SK-N-SH treated with all-trans-retinoic acid at 6 μM for 48 hours (cell line): ENCODE data around the gene ITGB3.

Source experiments
- ATAC-seq: fragments of 200-7000 bp; cut with Tn5 transposase; 3 replicates; pipeline ENCODE4 v1.9.1; 2020; ENCODE audit warnings: mild to moderate bottlenecking, moderate library complexity
- ARNTL ChIP-seq: fragments of 450-650 bp; formaldehyde crosslinking; IDR thresholded peaks from 2 replicates; pipeline ENCODE4 v1.5.0; 2020; ENCODE audit warnings: low read depth, mild to moderate bottlenecking, moderate library complexity, borderline replicate concordance
- CSDC2 ChIP-seq: fragments of 250-450 bp; sonication (Bioruptor Pico); IDR thresholded peaks from 2 replicates; pipeline ENCODE4 v1.5.0; 2020; ENCODE audit warnings: mild to moderate bottlenecking, moderate library complexity
- ISL1 ChIP-seq: fragments of 250-450 bp; sonication (Bioruptor Pico); IDR thresholded peaks from 2 replicates; pipeline ENCODE4 v2.1.2; 2022; ENCODE audit warnings: mild to moderate bottlenecking, moderate library complexity
- PPARA ChIP-seq: fragments of 250-450 bp; sonication (Bioruptor Pico); IDR thresholded peaks from 2 replicates; pipeline ENCODE4 v1.5.0; 2020; ENCODE audit warnings: mild to moderate bottlenecking, borderline replicate concordance
- RARB ChIP-seq: fragments of 250-450 bp; sonication (Bioruptor Pico); IDR thresholded peaks from 2 replicates; pipeline ENCODE4 v1.8.0; 2021; ENCODE audit warnings: mild to moderate bottlenecking, moderate library complexity
- TCF4 ChIP-seq: fragments of 250-450 bp; sonication (Bioruptor Pico); IDR thresholded peaks from 2 replicates; pipeline ENCODE4 v1.8.0; 2021; ENCODE audit warnings: mild to moderate bottlenecking, moderate library complexity, borderline replicate concordance
- TOX ChIP-seq: fragments of 250-450 bp; sonication (Bioruptor Pico); IDR thresholded peaks from 2 replicates; pipeline ENCODE4 v1.8.0; 2021; ENCODE audit warnings: mild to moderate bottlenecking, moderate library complexity, borderline replicate concordance
- ZC3H10 ChIP-seq: fragments of 250-450 bp; sonication (Bioruptor Pico); IDR thresholded peaks from 2 replicates; pipeline ENCODE4 v1.5.1; 2021; ENCODE audit warnings: mild to moderate bottlenecking, moderate library complexity
- ZFP3 ChIP-seq: fragments of 250-450 bp; sonication (Bioruptor Pico); IDR thresholded peaks from 2 replicates; pipeline ENCODE4 v1.5.0; 2020; ENCODE audit warnings: mild to moderate bottlenecking, moderate library complexity
- ZFP30 ChIP-seq: fragments of 450-650 bp; formaldehyde crosslinking; IDR thresholded peaks from 2 replicates; pipeline ENCODE4 v1.5.0; 2022; ENCODE audit warnings: mild to moderate bottlenecking, moderate library complexity
- ZNF565 ChIP-seq: fragments of 450-650 bp; formaldehyde crosslinking; conservative IDR thresholded peaks from 2 replicates; pipeline ENCODE4 v1.5.0; 2020; ENCODE audit warnings: low read depth, mild to moderate bottlenecking, moderate library complexity
- ZNF70 ChIP-seq: fragments of 450-650 bp; formaldehyde crosslinking; IDR thresholded peaks from 2 replicates; pipeline ENCODE4 v1.5.0; 2020; ENCODE audit warnings: mild to moderate bottlenecking, moderate library complexity
- ZNF8 ChIP-seq: fragments of 450-650 bp; formaldehyde crosslinking; IDR thresholded peaks from 2 replicates; pipeline ENCODE4 v1.5.0; 2020; ENCODE audit warnings: mild to moderate bottlenecking, moderate library complexity
- TF ChIP-seq, protein P1 (sequence below): fragments of 250-450 bp; sonication (Bioruptor Pico); IDR thresholded peaks from 2 replicates; pipeline ENCODE4 v1.5.1; 2021; ENCODE audit warnings: mild to moderate bottlenecking, moderate library complexity
- TF ChIP-seq, protein P2 (sequence below): fragments of 250-450 bp; sonication (Bioruptor Pico); IDR thresholded peaks from 2 replicates; pipeline ENCODE4 v1.8.0; 2020; ENCODE audit warnings: mild to moderate bottlenecking, moderate library complexity, borderline replicate concordance
- TF ChIP-seq, protein P3 (sequence below): fragments of 250-450 bp; sonication (Bioruptor Pico); IDR thresholded peaks from 2 replicates; pipeline ENCODE4 v1.5.1; 2020; ENCODE audit warnings: low read depth, mild to moderate bottlenecking, moderate library complexity
- TF ChIP-seq, protein P4 (sequence below): fragments of 250-450 bp; sonication (Bioruptor Pico); IDR thresholded peaks from 2 replicates; pipeline ENCODE4 v1.5.0; 2020; ENCODE audit warnings: mild to moderate bottlenecking, moderate library complexity
- TF ChIP-seq, protein P5 (sequence below): fragments of 250-450 bp; sonication (Bioruptor Pico); IDR thresholded peaks from 2 replicates; pipeline ENCODE4 v1.8.0; 2021; ENCODE audit warnings: low read depth, mild to moderate bottlenecking, moderate library complexity, borderline replicate concordance

The ITGB3 gene

DNA sequence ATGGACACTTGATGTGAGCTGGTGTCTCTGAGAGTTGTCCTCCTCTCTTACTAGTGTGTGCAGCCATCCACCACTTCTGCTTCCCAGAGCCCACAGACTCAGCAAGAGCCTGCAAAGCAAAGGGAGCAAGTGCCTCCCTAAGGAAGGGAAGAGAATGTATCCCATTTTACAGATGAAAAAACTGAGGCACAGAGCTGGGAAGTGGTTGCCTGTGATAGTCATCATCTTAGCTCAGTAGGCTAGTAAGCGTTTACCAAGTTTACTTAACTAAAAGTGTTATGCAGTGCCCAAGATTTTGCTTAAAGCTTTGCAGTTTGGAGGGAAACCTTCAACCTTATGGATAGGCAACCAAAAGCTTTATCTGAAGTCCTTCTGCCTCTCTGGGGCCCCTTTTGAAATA is 47.1 kb downstream of the ITGB3 start (continued):
- TF ChIP-seq, protein P1, sequence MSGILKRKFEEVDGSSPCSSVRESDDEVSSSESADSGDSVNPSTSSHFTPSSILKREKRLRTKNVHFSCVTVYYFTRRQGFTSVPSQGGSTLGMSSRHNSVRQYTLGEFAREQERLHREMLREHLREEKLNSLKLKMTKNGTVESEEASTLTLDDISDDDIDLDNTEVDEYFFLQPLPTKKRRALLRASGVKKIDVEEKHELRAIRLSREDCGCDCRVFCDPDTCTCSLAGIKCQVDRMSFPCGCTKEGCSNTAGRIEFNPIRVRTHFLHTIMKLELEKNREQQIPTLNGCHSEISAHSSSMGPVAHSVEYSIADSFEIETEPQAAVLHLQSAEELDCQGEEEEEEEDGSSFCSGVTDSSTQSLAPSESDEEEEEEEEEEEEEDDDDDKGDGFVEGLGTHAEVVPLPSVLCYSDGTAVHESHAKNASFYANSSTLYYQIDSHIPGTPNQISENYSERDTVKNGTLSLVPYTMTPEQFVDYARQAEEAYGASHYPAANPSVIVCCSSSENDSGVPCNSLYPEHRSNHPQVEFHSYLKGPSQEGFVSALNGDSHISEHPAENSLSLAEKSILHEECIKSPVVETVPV (CRISPR knock-in tag), result no peak
- TF ChIP-seq ZFP30 (no peak), TCF4 (CRISPR knock-in tag) (no peak)

DNA sequence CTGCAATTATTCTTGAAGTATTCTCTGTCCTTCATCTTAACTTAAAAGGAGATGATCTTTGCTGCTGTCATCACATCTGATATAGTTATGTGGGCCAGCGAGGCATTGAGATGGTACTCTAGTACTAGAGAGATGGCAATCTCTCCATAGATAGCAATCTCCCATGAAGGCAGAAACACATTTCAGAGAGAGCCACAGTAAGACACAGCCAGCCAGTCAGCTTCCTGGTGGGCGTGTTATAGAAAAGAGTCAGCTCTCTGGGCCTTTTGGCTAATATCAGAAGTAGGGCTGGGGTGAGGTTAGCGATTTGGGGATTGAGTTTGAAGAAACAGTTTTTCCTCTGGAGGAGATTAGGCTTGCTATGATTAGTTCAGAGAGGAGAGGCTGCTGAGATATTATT is 47.5 kb downstream of the ITGB3 start:
- no peak for ATAC-seq
- TF ChIP-seq ZFP3 (CRISPR knock-in tag) (no peak), CSDC2 (CRISPR knock-in tag) (no peak), ISL1 (no peak), TCF4 (CRISPR knock-in tag) (no peak), ZNF565 (CRISPR knock-in tag) (no peak), ZC3H10 (CRISPR knock-in tag) (no peak), ZNF70 (CRISPR knock-in tag) (no peak), ARNTL (no peak)
- TF ChIP-seq, protein P2, sequence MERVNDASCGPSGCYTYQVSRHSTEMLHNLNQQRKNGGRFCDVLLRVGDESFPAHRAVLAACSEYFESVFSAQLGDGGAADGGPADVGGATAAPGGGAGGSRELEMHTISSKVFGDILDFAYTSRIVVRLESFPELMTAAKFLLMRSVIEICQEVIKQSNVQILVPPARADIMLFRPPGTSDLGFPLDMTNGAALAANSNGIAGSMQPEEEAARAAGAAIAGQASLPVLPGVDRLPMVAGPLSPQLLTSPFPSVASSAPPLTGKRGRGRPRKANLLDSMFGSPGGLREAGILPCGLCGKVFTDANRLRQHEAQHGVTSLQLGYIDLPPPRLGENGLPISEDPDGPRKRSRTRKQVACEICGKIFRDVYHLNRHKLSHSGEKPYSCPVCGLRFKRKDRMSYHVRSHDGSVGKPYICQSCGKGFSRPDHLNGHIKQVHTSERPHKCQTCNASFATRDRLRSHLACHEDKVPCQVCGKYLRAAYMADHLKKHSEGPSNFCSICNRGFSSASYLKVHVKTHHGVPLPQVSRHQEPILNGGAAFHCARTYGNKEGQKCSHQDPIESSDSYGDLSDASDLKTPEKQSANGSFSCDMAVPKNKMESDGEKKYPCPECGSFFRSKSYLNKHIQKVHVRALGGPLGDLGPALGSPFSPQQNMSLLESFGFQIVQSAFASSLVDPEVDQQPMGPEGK (CRISPR knock-in tag), result no peak

DNA sequence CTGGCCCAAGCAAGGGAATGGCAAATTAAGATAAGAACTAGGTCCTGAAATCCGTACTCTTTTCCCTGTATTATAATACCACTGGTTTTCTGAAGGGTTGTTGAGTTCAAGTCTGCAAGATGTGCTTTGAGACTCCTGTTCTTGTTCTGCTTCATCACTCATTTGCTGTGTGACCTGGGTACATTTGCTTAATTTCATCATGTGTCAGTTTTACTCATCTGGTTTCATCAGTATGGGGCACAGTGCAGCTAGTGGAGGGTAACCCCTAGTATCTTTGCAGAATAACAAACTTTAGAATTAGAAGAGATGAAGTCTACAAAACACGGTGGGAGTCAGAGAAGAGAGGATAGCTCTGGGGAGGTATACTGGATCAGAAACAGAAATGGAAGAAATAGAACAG is 48.2 kb downstream of the ITGB3 start:
- TF ChIP-seq ZFP30 (no peak), TOX (CRISPR knock-in tag) (no peak), ZNF565 (CRISPR knock-in tag) (no peak), ZC3H10 (CRISPR knock-in tag) (no peak), PPARA (CRISPR knock-in tag) (no peak), ZFP3 (CRISPR knock-in tag) (no peak), RARB (no peak), ZNF8 (CRISPR knock-in tag) (no peak), CSDC2 (CRISPR knock-in tag) (no peak), ARNTL (no peak), ZNF70 (CRISPR knock-in tag) (no peak)
- TF ChIP-seq, protein P3, sequence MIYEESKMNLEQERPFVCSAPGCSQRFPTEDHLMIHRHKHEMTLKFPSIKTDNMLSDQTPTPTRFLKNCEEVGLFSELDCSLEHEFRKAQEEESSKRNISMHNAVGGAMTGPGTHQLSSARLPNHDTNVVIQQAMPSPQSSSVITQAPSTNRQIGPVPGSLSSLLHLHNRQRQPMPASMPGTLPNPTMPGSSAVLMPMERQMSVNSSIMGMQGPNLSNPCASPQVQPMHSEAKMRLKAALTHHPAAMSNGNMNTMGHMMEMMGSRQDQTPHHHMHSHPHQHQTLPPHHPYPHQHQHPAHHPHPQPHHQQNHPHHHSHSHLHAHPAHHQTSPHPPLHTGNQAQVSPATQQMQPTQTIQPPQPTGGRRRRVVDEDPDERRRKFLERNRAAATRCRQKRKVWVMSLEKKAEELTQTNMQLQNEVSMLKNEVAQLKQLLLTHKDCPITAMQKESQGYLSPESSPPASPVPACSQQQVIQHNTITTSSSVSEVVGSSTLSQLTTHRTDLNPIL (CRISPR knock-in tag), result no peak
- TF ChIP-seq, protein P1 (CRISPR knock-in tag), result no peak
- TF ChIP-seq, protein P4, sequence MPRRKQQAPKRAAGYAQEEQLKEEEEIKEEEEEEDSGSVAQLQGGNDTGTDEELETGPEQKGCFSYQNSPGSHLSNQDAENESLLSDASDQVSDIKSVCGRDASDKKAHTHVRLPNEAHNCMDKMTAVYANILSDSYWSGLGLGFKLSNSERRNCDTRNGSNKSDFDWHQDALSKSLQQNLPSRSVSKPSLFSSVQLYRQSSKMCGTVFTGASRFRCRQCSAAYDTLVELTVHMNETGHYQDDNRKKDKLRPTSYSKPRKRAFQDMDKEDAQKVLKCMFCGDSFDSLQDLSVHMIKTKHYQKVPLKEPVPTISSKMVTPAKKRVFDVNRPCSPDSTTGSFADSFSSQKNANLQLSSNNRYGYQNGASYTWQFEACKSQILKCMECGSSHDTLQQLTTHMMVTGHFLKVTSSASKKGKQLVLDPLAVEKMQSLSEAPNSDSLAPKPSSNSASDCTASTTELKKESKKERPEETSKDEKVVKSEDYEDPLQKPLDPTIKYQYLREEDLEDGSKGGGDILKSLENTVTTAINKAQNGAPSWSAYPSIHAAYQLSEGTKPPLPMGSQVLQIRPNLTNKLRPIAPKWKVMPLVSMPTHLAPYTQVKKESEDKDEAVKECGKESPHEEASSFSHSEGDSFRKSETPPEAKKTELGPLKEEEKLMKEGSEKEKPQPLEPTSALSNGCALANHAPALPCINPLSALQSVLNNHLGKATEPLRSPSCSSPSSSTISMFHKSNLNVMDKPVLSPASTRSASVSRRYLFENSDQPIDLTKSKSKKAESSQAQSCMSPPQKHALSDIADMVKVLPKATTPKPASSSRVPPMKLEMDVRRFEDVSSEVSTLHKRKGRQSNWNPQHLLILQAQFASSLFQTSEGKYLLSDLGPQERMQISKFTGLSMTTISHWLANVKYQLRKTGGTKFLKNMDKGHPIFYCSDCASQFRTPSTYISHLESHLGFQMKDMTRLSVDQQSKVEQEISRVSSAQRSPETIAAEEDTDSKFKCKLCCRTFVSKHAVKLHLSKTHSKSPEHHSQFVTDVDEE (CRISPR knock-in tag), result no peak
- TF ChIP-seq, protein P5, sequence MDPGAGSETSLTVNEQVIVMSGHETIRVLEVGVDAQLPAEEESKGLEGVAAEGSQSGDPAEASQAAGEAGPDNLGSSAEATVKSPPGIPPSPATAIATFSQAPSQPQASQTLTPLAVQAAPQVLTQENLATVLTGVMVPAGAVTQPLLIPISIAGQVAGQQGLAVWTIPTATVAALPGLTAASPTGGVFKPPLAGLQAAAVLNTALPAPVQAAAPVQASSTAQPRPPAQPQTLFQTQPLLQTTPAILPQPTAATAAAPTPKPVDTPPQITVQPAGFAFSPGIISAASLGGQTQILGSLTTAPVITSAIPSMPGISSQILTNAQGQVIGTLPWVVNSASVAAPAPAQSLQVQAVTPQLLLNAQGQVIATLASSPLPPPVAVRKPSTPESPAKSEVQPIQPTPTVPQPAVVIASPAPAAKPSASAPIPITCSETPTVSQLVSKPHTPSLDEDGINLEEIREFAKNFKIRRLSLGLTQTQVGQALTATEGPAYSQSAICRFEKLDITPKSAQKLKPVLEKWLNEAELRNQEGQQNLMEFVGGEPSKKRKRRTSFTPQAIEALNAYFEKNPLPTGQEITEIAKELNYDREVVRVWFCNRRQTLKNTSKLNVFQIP, result no peak
- ATAC-seq, result no peak
